Fibroblast of the conjunctiva (primary cell): ENCODE results near the gene HTR4.
"Not testable (repeated sequence)": the region's sequence is repeated elsewhere in the genome, so short reads cannot be mapped to it uniquely, and the experiment has no call there.

ENCODE experiments used
- DNase-seq: peaks from one replicate; pipeline ENCODE4 v3.0.0-alpha.2; 2010; ENCODE audit warnings: low read depth

The HTR4 gene

DNA sequence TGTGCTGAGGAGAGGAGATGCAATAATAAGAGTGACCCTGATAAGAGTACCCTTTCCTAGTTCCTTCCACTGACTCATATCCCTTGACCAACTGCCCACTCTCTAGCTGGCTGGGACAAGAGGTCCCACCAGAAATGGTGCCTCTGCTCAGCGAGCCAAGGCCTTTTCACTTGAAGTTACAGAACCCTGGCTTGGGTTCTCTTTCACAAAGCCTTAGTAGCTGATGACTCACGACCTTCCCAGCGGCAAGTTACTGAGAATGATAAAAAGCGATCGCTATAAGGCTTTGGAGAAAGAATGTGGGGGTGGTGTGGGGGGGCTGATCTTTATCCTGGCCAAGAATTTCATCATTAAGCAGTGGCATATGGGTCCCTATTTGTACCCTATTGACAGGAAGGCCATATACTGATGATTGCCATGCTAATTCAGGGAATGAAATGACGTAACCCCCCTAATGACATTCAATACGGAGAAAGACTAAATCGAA is 180.3 kb downstream of the HTR4 start:
- DNase-seq: no peak

DNA sequence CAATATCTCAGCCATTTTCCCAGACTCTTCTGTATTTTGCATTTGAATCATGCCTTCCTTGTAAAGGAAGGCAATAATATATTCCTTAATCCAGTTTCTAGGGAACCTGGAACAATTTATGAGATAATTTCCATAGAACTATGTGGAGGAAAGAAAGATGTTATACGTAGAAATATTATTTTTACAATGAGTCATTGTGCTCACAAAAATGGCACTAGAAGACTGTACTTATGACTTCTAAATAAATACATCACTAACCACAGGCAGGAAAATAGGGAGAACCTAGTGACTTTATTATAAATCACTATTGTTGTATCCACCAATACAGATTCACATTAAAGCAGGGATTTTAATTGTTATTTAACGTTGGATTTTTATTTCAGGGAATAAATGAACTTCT is 182.9 kb downstream of the HTR4 start:
- DNase-seq: no peak

DNA sequence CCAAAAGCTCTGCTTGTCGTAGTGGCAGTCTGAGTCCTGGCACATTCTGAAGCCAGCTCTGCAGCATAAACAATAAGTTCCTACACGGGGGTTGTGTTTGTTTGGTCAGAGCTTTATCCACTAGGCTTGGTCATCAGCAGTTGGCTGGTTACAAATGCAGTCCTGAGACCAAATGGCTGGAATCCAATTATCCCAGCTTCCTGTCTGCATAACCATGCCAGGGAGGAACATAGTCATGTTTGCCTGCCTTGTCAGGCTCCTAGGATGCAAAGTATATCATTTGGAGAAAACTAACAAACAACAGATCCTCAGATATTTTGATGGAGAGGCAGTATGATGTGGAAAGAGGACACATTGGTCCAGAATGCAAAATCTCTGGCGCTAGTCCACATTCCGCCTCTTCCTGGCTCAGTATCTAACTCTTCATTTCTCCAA is 184.8 kb downstream of the HTR4 start:
- peak; percentile 3 for DNase-seq

DNA sequence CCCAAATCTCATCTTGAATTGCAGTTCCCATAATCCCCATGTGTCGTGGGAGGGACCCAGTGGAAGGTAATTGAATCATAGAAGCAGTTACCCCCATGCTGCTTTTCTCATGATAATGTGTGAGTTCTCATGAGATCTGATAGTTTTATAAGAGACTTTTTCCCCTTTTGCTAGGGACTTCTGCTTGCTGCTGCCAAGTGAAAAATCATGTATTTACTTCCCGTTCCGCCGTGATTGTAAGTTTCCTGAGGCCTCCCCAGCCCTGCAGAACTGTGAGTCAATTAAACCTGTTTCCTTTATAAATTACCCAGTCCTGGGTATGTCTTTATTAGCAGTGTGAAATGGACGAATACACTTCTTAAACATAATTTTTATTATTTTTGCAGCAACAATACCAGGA is 185.6 kb downstream of the HTR4 start:
- DNase-seq: not testable (repeated sequence)

DNA sequence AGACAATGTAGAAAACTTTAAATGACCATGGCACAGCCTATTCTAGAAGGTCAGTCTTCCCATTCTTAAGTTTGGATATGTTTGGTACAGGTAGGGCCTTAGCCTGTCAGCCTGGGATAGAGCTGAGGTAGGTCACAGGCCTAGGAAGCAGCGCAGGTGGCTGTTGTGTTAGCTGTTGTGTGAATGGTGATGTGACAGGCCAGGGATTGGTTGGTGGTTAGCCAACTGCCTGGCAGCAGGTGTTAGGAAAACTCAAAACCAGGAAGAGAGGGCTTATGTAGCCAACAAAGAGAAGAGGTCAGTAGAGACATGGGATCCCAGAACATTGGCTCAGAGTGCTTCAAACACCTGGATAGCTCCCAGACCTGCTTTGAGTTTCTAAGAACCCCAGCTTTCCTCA is 186.4 kb downstream of the HTR4 start:
- DNase-seq: no peak

DNA sequence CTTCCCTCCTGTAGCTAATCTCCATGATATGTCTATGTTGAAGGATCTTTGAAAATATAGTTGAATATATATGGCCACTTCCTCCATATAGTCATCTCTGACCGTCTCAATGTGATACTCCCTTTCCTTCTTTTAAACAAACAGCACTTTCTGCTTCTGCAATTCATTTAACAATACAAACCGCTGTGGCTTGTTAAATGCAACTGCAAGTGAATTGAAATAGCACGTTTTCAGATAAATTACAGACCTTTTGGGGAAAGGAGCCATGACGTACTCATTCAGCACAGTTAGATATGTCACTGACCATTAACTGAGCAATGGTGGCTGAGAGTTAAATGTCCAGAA is 188.1 kb downstream of the HTR4 start:
- DNase-seq: no peak

DNA sequence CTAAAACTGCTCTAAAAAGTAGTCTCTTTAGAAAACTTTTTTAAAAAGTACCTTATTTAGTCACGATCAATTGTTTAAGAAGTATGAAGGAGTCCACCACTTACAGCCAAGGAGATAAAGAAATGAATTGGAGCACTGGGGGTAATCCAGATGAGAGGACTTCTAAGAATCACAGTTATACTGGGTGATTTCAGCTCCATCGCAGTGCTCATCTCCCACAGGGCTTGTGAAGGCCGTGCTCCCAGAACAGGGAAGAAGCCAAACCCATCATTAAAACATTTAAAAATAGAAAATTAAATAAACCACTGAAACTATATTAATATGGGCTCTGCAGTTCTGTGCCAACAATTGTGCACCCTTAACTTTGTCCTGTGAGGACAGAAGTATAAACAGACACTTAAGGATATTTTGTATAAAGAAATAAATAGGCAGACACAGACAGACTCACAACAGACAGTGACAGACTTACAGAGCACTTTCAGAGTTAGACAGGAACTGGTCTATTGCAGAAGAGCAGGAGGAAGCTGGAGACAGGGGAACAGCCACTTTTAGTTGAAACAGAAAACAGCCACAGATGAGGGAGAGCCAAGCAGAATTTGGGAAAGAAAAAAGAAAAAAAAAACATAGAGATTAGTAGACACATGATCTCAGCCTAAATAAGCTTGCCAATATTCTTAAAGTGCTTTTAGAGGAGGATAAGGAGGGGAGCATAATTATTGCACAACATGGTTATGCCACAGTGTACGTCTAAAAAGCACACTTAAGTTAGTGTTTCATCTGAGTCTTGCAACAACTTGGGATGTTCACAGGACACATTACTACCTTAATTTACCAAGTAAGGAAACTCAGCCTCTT is 188.7 kb downstream of the HTR4 start:
- DNase-seq: no peak

DNA sequence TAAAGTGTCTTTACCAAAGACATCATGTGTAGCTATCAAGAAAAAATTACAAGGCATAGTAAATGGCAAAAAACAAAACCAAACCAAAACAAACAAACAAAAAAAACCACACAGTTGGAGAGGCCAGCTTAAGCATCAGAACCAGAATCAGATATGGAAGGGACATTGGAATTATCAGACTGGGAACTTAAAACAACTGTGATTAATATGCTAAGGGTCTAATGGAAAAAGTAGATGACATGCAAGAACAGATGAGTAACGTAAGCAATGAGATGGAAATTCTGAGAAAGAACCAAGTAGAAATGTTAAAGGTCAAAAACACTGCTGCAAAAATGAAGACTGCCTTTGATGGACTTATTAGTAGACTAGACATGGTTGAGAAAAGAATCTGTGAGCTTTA is 194.7 kb downstream of the HTR4 start:
- no peak for DNase-seq

DNA sequence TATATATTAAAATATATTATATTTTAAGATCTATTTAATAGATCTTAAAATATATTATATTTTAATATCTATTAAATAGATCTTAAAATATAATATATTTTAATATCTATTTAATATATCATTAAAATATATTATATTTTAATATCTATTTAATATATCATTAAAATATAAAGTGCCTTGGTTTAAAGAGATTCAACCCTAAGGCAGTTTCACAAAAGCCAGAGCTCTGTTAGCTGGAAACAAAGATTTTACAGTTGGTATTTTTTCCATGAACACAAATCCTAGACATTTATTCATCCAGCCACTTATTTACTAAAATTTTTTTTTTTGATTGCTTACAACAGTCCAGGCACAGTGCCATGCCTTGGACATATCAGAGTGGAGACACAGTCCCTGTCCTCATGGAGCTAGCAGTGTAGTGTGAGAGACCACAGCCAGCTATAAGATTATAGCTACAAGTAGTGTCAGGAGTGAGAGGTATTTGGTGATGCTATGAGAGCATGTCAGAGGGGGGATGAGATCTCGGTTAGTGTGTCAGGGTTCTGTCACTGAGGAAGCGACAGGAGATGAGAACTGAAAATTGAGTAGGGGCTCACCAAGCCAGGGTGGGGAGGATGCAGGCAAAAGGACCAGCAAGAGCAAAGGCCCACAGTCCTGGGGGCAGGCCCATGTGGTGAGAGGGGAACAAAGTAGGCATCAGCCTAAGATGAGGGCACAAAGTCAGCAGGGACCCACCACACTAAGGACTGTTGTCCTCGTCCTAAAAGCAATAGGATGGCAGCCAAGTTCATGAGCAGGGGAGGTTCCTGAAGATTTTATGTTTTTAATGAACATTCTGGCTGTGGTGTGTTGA is 196.1 kb downstream of the HTR4 start:
- DNase-seq: no peak

DNA sequence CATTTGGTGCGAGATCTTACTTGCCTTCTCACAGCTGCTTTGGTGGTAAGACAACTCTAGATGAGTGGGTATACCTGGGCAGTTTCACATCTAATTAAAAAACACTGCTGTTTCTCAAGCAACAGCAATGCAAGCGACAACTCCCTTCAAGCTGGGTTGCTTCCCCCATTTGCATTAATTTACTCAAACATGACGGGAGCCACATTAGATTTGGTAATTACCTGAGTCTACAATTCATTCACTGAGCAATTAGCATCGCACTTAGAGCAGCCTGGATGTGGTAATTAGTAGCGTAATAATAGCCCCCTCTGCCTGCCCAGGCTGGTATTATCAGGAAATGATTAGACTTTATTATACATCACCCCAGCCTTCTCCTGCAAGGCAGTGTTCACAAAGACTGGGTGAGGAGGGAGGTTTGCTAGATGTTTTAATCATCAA is 197.1 kb downstream of the HTR4 start:
- no peak for DNase-seq

DNA sequence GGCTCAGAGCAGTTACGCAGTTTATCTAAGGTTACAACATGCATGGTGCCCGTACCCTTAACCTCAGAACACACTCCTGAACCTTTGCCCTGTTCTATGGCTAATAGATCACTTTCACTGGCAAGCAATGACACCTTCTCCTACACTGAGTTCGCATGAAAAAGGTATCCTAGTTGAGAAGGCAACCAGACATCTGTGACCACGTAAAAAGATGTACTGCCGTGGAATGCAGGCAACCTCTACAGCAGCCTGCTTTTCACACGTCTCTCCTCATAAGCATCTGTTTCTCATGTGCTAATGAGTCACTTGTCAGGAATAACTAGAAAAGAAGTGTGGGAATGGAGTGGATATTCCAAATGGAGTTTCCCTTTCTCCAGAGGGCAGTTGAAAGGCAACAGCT is 199.1 kb downstream of the HTR4 start:
- no peak for DNase-seq

DNA sequence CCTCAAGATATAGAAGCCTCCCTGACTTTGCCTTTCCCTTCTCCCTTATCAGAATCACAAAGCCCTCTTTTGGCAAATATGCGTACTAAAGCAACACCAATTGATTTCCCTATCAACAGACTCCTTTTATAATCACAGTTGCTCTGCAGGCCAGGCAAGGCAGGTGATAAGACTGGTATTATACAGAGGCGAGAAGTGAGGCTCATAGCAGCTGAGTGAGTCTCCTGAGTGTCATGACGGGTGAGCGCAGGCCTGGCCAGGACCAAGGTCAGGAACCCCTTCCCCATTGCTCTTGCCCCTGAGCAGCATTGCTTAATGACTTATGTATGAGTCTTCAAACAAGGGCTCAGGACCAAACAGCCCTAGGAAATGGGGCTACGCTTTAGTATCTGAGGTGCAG is 199.8 kb downstream of the HTR4 start:
- no peak for DNase-seq

DNA sequence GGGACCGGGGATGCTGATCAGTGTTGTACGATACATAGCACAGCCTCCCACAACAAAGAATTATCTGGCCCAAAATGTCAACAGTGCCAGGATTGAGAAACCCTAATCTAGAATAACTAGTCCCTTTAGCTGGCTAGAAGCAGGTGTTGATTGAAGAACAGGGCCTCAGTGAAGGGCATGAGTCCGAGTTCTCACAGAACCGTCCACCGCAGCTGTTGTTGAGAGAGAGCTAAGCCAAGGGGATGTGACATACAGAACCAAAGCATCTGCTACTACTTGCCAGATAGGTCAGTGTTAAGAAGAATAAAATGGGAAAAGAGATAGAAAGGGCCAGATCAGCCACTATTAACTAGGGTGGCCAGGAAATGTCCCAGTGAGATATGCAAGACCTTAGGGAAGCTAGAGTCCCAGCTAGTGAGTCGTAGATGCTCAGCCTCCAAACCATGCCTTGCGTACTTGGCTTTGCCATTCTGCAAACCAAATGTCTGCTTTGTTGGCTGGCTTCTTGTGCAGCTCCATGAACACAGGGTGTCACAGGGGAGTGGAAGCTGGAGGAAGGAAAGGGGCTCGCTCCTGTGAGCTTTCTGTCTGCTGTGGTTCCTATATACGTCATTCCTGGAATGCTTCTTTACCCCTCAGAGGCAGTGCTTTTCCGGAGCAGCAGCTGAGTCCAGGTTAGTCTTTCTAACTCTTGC is 201.7 kb downstream of the HTR4 start:
- no peak for DNase-seq

DNA sequence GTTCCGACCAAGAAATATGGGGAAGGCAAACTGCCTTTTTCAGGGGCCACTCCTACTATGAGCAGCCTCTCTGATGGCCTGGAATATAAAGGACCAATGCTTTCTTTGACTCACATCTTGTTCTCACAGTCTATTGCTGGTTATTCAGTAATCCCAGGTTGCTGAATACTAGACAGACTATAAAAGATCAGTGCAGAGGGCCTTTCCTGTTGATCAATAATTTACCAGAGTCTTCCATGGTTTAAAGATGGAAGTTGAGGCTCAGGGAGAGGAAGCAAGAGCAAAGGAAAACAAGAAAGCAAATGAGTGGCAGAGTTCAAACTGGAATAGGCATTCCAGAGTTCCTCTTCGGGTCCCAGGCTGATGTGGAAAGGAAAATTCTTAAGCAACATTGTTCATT is 207.7 kb downstream of the HTR4 start:
- no peak for DNase-seq

DNA sequence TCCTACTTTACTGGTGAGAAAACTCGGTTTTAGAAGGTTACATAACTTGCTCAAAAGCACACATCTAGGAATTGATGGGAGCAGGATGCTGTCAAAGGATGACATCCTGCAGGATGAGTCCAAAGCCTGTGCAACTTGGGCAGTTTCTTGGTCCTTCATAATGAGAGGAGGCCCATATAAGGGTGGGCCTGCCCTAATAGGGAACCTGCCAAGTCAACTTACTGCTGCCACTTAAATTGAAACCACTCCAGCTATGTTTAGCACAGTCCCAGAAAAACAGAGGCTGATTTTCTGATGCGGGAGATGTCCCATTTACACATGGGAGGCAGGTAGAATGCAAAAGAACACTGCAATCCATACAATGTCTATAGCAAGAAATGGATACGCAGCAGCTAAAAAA is 208.7 kb downstream of the HTR4 start:
- no peak for DNase-seq

DNA sequence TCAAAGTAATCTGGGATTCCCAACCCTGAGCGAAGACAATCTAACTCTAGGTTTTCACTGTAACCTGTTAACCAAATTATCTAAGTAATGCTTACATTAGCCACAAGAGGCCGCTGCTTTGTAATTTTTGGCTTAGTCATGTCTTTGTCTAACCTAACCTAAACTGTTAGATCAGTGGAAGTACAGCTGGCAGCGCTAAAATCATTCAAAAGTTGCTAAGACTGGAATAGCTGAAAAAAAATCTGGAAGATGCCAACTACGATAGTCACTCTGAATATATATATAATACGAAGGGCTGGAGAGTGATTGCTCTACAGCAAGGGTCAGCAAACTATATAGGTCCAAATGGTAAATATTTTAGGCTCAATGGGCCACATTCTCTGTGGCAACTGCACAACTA is 210.3 kb downstream of the HTR4 start:
- DNase-seq: peak; percentile 57

DNA sequence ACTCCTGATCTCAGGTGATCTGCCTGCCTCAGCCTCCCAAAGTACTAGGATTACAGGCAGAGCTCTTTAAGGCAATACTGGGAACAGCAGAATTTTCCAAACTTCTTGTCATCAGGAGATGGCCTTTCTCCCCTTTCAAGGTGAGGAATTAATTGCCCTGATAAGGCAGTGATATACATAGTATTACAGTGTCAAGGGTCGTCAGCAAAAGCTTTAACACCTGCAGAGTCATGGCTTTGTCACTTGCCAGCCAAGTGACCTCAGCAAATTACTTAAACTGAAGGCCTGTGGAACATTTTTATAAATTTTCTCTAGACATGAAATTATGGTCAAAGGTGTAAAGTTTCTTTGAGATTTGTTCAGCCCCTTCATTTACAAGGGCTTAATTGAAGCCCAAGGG is 211.1 kb downstream of the HTR4 start:
- no peak for DNase-seq

DNA sequence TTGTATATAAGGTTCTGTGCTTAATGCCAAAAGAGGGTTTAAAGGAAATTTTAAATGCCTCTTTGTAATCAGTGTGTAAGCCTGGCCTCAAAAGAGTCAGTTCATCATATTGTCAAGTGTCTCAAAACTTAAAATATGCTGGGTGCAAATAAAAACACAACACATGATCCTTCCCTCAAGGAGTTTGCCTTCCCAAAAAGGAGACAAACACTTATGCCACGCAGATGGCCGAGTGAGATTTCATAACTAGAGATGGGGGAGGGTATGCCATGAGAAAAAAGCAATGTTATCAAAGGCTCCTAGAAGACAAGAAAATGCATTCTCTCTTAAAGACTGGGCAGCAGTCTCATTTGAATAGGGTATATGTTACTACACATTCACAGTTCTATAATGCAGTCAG is 215.4 kb downstream of the HTR4 start:
- no peak for DNase-seq

DNA sequence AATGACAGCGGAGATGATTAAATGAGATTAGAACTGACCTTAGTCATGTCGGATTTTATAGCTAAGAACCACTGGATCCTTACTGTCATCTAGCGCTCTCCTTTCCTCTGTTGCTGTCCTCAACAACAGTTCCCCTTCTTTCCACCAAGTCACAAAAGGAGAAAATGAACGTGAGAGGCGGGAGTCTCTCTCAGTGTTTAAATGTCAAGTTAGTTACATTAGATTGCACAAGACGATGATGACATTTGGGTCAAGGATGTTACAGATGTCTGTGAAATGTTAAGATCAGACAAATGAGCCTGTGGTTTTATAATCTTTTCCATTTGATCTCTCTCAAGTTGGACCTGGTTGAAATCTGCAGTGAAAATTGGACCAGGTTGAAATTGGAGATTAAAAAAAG is 217.1 kb downstream of the HTR4 start:
- DNase-seq: no peak

DNA sequence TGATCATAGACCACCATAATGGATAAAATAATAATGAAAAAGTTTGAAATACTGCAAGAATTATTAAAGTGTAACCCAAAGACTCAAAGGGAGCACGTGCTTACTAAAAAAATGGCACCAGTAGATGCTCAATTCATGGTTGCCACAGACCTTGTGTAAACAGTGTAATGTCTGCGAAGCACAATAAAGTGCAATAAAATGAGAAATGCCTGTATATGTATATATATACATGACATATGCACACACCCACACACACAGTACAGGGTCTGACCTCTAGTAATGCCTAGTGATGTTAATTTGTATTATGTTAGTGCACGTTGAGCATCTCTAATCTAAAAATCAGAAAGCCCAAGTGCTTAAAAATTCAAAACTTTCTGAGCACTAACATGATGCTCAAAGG is 218.3 kb downstream of the HTR4 start:
- DNase-seq: no peak

DNA sequence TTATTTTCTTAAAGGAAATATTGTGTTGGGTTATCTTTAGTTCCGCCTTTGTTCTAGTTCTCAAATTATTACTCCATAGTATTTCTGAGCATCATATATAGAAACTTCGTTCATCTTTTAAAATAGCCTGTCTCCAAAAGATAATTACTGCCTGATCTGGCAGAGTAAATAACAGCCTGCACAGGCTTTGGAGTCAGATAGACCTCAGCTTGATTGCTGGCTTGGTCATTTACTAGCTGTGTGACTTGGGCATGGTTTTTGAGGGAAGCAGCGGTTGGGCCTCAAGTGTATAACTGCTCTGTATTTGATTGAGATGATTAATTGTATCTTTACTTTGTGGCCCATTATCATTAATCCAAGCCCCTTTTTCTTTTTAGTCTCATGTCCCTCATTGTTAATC is 220.5 kb downstream of the HTR4 start:
- DNase-seq: no peak
